ENCODE results near the gene CNR1.

Gene CNR1

GRCh38 chr6:88143421-88144157, 22.6 kb downstream of the CNR1 start:
- no peak for DNase-seq

- no peak for DNase-seq
Observed at GRCh38 chr6:88142297-88142668, 23.9 kb downstream of the CNR1 start.

- DNase-seq = no peak
Observed at GRCh38 chr6:88141561-88142296, 24.4 kb downstream of the CNR1 start.

GRCh38 chr6:88137915-88138314, 28.2 kb downstream of the CNR1 start:
- DNase-seq = no peak

- no peak for DNase-seq
Observed at GRCh38 chr6:88135578-88136114, 30.5 kb downstream of the CNR1 start.

GRCh38 chr6:88134575-88134974, 31.6 kb downstream of the CNR1 start:
- DNase-seq = no peak

GRCh38 chr6:88133718-88134117, 32.4 kb downstream of the CNR1 start:
- no peak for DNase-seq

- DNase-seq = no peak
Observed at GRCh38 chr6:88124925-88125557, 41.1 kb downstream of the CNR1 start.

GRCh38 chr6:88120635-88121034, 45.5 kb downstream of the CNR1 start:
- DNase-seq = no peak

- DNase-seq = no peak
Observed at GRCh38 chr6:88119769-88120168, 46.4 kb downstream of the CNR1 start.

GRCh38 chr6:88116276-88116675, 49.9 kb downstream of the CNR1 start:
- no peak for DNase-seq

GRCh38 chr6:88115307-88115706, 50.8 kb downstream of the CNR1 start:
- no peak for DNase-seq

- no peak for DNase-seq
Observed at GRCh38 chr6:88114838-88115237, 51.3 kb downstream of the CNR1 start.

- no peak for DNase-seq
Observed at GRCh38 chr6:88111991-88112390, 54.2 kb downstream of the CNR1 start.

- no peak for DNase-seq
Observed at GRCh38 chr6:88107241-88107640, 58.9 kb downstream of the CNR1 start.

GRCh38 chr6:88105741-88106340, 60.3 kb downstream of the CNR1 start:
- no peak for DNase-seq
